K562 (cell line): ENCODE results near the gene MAP2K6. TPM values are rescaled to one million over a fixed set of nuclear protein-coding genes. Genes with fewer than 3 reads are reported as not detected.

Experiments
- ATAC-seq: fragments of 200-7000 bp; cut with Tn5 transposase; 3 replicates; pipeline ENCODE4 v1.9.1; 2020; ENCODE audit warnings: moderate library complexity
- BruUV-seq: library from RNA; stranded (reverse); fragments of 400-500 nt; replicated peaks from 2 replicates; lab custom pipeline; 2021; lab: Mats Ljungman, UMichigan
- CTCF ChIA-PET: fragments of 300-600 bp; formaldehyde crosslinking; extraction: SDS; loops from one replicate; lab custom pipeline; 2021; ENCODE audit warnings: low intra/inter-chr PET ratio; lab: Yijun Ruan, JAX
- POLR2A ChIA-PET: fragments of 300-600, 350-650 bp; sonication (Branson Sonifier 250); formaldehyde crosslinking; extraction: SDS; loops from one replicate; lab custom pipeline; 2021; ENCODE audit warnings: antibody characterized with exemption, inconsistent platforms; lab: Yijun Ruan, JAX
- DNase-seq, 4 experiments: peaks; one replicate each; pipeline versions ENCODE4 v3.0.0 to v3.0.0-alpha.2; 2011 to 2018; ENCODE audit warnings: low spot score in 3 of 4, mixed read lengths in 3 of 4; ENCODE audit errors: extremely low read depth in 1 of 4
- FAIRE-seq: peaks from 2 replicates; lab custom pipeline; 2011; peaks lifted over from hg19 to GRCh38; lab: Jason Lieb, UNC
- H2AFZ ChIP-seq: 2 replicates; pipeline ENCODE4 v1.6.0; 2011; ENCODE audit warnings: low read depth, low read length, control low read depth, inconsistent platforms
- H3K27ac ChIP-seq: fragments of 200-600 bp; 3 replicates; pipeline ENCODE4 v1.8.0; 2011; ENCODE audit warnings: low read depth, mild to moderate bottlenecking, control low read depth, inconsistent platforms, low read length, moderate library complexity, mixed read lengths; ENCODE audit errors: extremely low read depth
- H3K27me3 ChIP-seq, 2 experiments: fragments of 300-600 bp in 1 of 2; 2 replicates in 1 of 2; 3 replicates in 1 of 2; pipeline versions ENCODE4 v1.6.0 to v1.8.0; 2011; ENCODE audit warnings: inconsistent platforms in 2 of 2, low read length in 2 of 2, mild to moderate bottlenecking in 1 of 2, mixed read lengths in 1 of 2, moderate library complexity in 1 of 2; ENCODE audit not compliant: control insufficient read depth in 2 of 2, insufficient read depth in 2 of 2
- H3K36me3 ChIP-seq: fragments of 300-600 bp; 3 replicates; pipeline ENCODE4 v1.8.0; 2011; ENCODE audit warnings: mild to moderate bottlenecking, low read length, inconsistent platforms; ENCODE audit not compliant: control insufficient read depth, insufficient read depth
- H3K4me1 ChIP-seq, 2 experiments: fragments of 200-600 bp in 1 of 2; replicated peaks in 1 of 2; 2 replicates in 1 of 2; 3 replicates in 1 of 2; pipeline versions ENCODE4 v1.5.1 to v1.8.0; 2011; ENCODE audit warnings: inconsistent platforms in 2 of 2, low read length in 2 of 2, mild to moderate bottlenecking in 1 of 2, mixed read lengths in 1 of 2, moderate library complexity in 1 of 2; ENCODE audit not compliant: control insufficient read depth in 2 of 2, insufficient read depth in 2 of 2
- H3K4me2 ChIP-seq: 2 replicates; pipeline ENCODE4 v1.6.1; 2011; ENCODE audit warnings: low read length, control low read depth, inconsistent platforms, mixed read lengths; ENCODE audit not compliant: insufficient read depth
- H3K4me3 ChIP-seq: fragments of 200-600 bp; sonication (generic), shearing (Covaris generic); 2 replicates; pipeline ENCODE4 v1.5.1; 2016; ENCODE audit warnings: control low read depth, inconsistent platforms
- H3K79me2 ChIP-seq: fragments of 200-600 bp; 3 replicates; pipeline ENCODE4 v1.8.0; 2011; ENCODE audit warnings: low read length, inconsistent platforms; ENCODE audit not compliant: control insufficient read depth, insufficient read depth
- H3K9ac ChIP-seq, 2 experiments: 2 replicates each; pipeline versions ENCODE4 v1.6.0 to v1.6.1; 2011; ENCODE audit warnings: low read depth in 2 of 2, low read length in 2 of 2, control low read depth in 1 of 2, inconsistent platforms in 1 of 2, mild to moderate bottlenecking in 1 of 2, mixed read lengths in 1 of 2; ENCODE audit not compliant: insufficient read depth in 1 of 2
- H3K9me1 ChIP-seq: one replicate; pipeline ENCODE4 v1.6.0; 2011; ENCODE audit warnings: inconsistent platforms, mild to moderate bottlenecking, low read length, moderate library complexity; ENCODE audit not compliant: control insufficient read depth, insufficient read depth
- H3K9me3 ChIP-seq: replicated peaks from 2 replicates; pipeline ENCODE4 v1.5.1; 2011; ENCODE audit warnings: low read depth, low read length, inconsistent platforms; ENCODE audit not compliant: control insufficient read depth, insufficient read depth
- H4K20me1 ChIP-seq: replicated peaks from 2 replicates; pipeline ENCODE4 v1.6.1; 2011; ENCODE audit warnings: low read length, inconsistent platforms, mixed read lengths; ENCODE audit not compliant: control insufficient read depth, insufficient read depth
- AFF4 ChIP-seq: sonication (generic); formaldehyde crosslinking; IDR thresholded peaks from 2 replicates; pipeline ENCODE4 v1.8.0; 2023; ENCODE audit warnings: mild to moderate bottlenecking, missing genetic modification reagents
- BRF2 ChIP-seq: IDR thresholded peaks from 3 replicates; pipeline ENCODE4 v1.6.1; 2011; ENCODE audit warnings: borderline replicate concordance, mild to moderate bottlenecking; ENCODE audit not compliant: insufficient read length, insufficient read depth
- GATA2 ChIP-seq: sonication (generic); formaldehyde crosslinking; IDR thresholded peaks from 2 replicates; pipeline ENCODE4 v1.4.0; 2020; ENCODE audit warnings: mild to moderate bottlenecking, missing genetic modification reagents
- MTA3 ChIP-seq: fragments of 450-650 bp; formaldehyde crosslinking; IDR thresholded peaks from 2 replicates; pipeline ENCODE4 v1.6.1; 2017; ENCODE audit warnings: mild to moderate bottlenecking, borderline replicate concordance
- PATZ1 ChIP-seq: fragments of 250-450 bp; sonication (Bioruptor Pico); IDR thresholded peaks from 2 replicates; pipeline ENCODE4 v1.5.0; 2020; ENCODE audit warnings: mild to moderate bottlenecking, borderline replicate concordance
- TEAD1 ChIP-seq, 2 experiments: fragments of 450-650 bp in 1 of 2; sonication (generic) in 1 of 2; formaldehyde crosslinking; IDR thresholded peaks; 2 replicates each; pipeline versions ENCODE4 v1.4.0 to v1.8.0; 2020 to 2022; ENCODE audit warnings: mild to moderate bottlenecking in 2 of 2, missing genetic modification reagents in 1 of 2
- USF2 ChIP-seq: sonication (generic); formaldehyde crosslinking; IDR thresholded peaks from 2 replicates; pipeline ENCODE4 v1.5.0; 2020; ENCODE audit warnings: missing genetic modification reagents
- ZMIZ1 ChIP-seq, 2 experiments: fragments of 150-350 bp in 1 of 2; IDR thresholded peaks; 2 replicates each; pipeline ENCODE4 v1.6.1; 2012 to 2016; ENCODE audit warnings: low read depth in 2 of 2, low read length in 2 of 2, mild to moderate bottlenecking in 1 of 2, moderate library complexity in 1 of 2
- ZNF12 ChIP-seq: sonication (generic); formaldehyde crosslinking; IDR thresholded peaks from 2 replicates; pipeline ENCODE4 v1.4.0; 2020; ENCODE audit warnings: mild to moderate bottlenecking, missing genetic modification reagents
- ZNF324 ChIP-seq: fragments of 250-450 bp; sonication (Bioruptor Pico); IDR thresholded peaks from 2 replicates; pipeline ENCODE4 v1.4.0; 2020; ENCODE audit warnings: mild to moderate bottlenecking
- WGBS: fragments of 100-300 bp; shearing (Covaris generic); methylation state at CpG from one replicate; pipeline ENCODE4 v1.1.6; 2016; ENCODE audit warnings: low coverage, mixed read lengths; ENCODE audit not compliant: insufficient coverage; ENCODE audit errors: missing lambda C conversion rate; 5-methylcytosine and 5-hydroxymethylcytosine counted together
- in situ Hi-C: fragments of 300-500 bp; cut with MboI; formaldehyde crosslinking; loops from 4 replicates; pipeline ENCODE4 v1.15.0; 2018; ENCODE audit warnings: inconsistent platforms, mixed read lengths
- intact Hi-C: fragments of 100-400 bp; cut with micrococcal nuclease; formaldehyde crosslinking; loops from 2 replicates; pipeline ENCODE4 v1.14.2; 2022
- polyA plus RNA-seq, 8 experiments: library from polyadenylated mRNA; depleted of rRNA in 4 of 8; stranded (reverse) in 5 of 8; unstranded in 3 of 8; fragments of >200 nt; fragmentation: Nextera tagmentation in 2 of 8; fragmentation: Illumina TruSeq in 1 of 8; extraction: Ambion mirVana in 2 of 8; extraction: Trizol in 1 of 8; gene quantifications; 2 replicates each; pipeline versions ENCODE4 v1.2.1 to v1.2.3, GENCODE V29; 2011 to 2014; ENCODE audit warnings: inconsistent platforms in 1 of 8, missing spikeins in 1 of 8
- total RNA-seq, 7 experiments: library from RNA; depleted of rRNA in 6 of 7; stranded (reverse); fragments of >200 nt in 6 of 7; fragmentation: Illumina TruSeq in 2 of 7; extraction: Trizol in 2 of 7; gene quantifications; 2 replicates each; pipeline versions ENCODE4 v1.2.1 to v1.2.3, GENCODE V29; 2011 to 2021; ENCODE audit warnings: low replicate concordance in 1 of 7

Gene MAP2K6
- total and polyA plus RNA-seq, 9 of the 15 experiments (the other 6 are each of a cell fraction or from before 2014, with no cell fraction given): 0.07 to 0.13 TPM; not detected in 7

GRCh38 chr17:69423450-69423849, 9.0 kb downstream of the MAP2K6 start:
- Histone ChIP-seq H3K4me3 (no peak overlapping the region), H3K36me3 (no peaks in the 10 kb centered on the region), H3K4me2 (no peak overlapping the region), H2AFZ (no peak overlapping the region), H3K27me3 (peaks cover 0 to 2% of the 10 kb centered on the region in 2 experiments; a peak in 2 of 5 replicates), H3K9ac (no peak overlapping the region), H4K20me1 (no peaks in the 10 kb centered on the region), H3K9me3 (no peaks in the 10 kb centered on the region), H3K9me1 (no peaks in the 10 kb centered on the region), H3K4me1 (no peaks in the 10 kb centered on the region), H3K79me2 (no peaks in the 10 kb centered on the region), H3K27ac (no peak overlapping the region)
- FAIRE-seq (no peak), ATAC-seq (no peak), DNase-seq (no peak)
- BruUV-seq: no TSS peak
- ChIA-PET CTCF (no interaction called here), POLR2A (interaction anchor here (0.9 kb wide), 1 partner anchor 15 kb away, joined by 3 read pairs; no protein-coding TSS in a partner anchor)
- in situ Hi-C loops: no loop called here
- intact Hi-C loops: no loop called here
- 0% methylated on average over 5 of the region's 5 CpGs for WGBS
- TF ChIP-seq ZMIZ1 (IDR thresholded peaks at IDR 0.05; ENCODE audit: low read depth in 2 of 2, low read length in 2 of 2): no peak
- no peak for TF ChIP-seq GATA2 (CRISPR knock-in tag)
- no peak for TF ChIP-seq MTA3
- TF ChIP-seq AFF4 (CRISPR knock-in tag): no peak
- no peak for TF ChIP-seq ZNF324
- TF ChIP-seq BRF2: no peak
- TF ChIP-seq TEAD1 (CRISPR knock-in tag; IDR thresholded peaks at IDR 0.05): no peak
- TF ChIP-seq PATZ1 (CRISPR knock-in tag): no peak
- no peak for TF ChIP-seq USF2
- TF ChIP-seq ZNF12 (CRISPR knock-in tag): no peak
